Skeletal muscle tissue (tissue), 4 donors: ENCODE results near the gene ZNHIT2. TPM values are rescaled to one million over a fixed set of nuclear protein-coding genes. Genes with fewer than 3 reads are reported as not detected.
"Not testable (repeated sequence)": the region's sequence is repeated elsewhere in the genome, so short reads cannot be mapped to it uniquely, and the experiment has no call there.

Experiments used
- H3K27ac ChIP-seq: one replicate; pipeline ENCODE4 v1.7.0; 2013; ENCODE audit warnings: mild to moderate bottlenecking, low read depth, low read length, inconsistent platforms
- H3K27me3 ChIP-seq, 3 donors: one replicate each; pipeline ENCODE4 v1.7.0; 2013; ENCODE audit warnings: low read length in 3 of 3; ENCODE audit not compliant: control insufficient read depth in 3 of 3, insufficient read depth in 3 of 3
- H3K36me3 ChIP-seq, 3 donors: one replicate each; pipeline ENCODE4 v1.7.0; 2013; ENCODE audit warnings: low read length in 3 of 3; ENCODE audit not compliant: control insufficient read depth in 3 of 3, insufficient read depth in 3 of 3
- H3K4me1 ChIP-seq, 3 donors: one replicate each; pipeline ENCODE4 v1.7.0; 2013; ENCODE audit warnings: low read length in 3 of 3, mild to moderate bottlenecking in 3 of 3; ENCODE audit not compliant: control insufficient read depth in 3 of 3, insufficient read depth in 3 of 3
- H3K4me3 ChIP-seq, 3 donors: one replicate each; pipeline ENCODE4 v1.7.0; 2013; ENCODE audit warnings: low read length in 3 of 3
- H3K9ac ChIP-seq, 3 donors: one replicate each; pipeline ENCODE4 v1.7.0; 2013; ENCODE audit warnings: low read length in 3 of 3, mild to moderate bottlenecking in 3 of 3, moderate library complexity in 2 of 3, low read depth in 1 of 3
- H3K9me3 ChIP-seq, 3 donors: one replicate each; pipeline ENCODE4 v1.7.0; 2013; ENCODE audit warnings: low read length in 3 of 3; ENCODE audit not compliant: control insufficient read depth in 3 of 3
- total RNA-seq: library from RNA; depleted of rRNA; stranded (reverse); fragments of >200 nt; gene quantifications from one replicate; pipeline ENCODE4 v1.2.3, GENCODE V29; 2014
- donor health status: Osteomylitis.

Gene ZNHIT2
- total RNA-seq, 1 donor from 2014 or later: 4.2 TPM

DNA sequence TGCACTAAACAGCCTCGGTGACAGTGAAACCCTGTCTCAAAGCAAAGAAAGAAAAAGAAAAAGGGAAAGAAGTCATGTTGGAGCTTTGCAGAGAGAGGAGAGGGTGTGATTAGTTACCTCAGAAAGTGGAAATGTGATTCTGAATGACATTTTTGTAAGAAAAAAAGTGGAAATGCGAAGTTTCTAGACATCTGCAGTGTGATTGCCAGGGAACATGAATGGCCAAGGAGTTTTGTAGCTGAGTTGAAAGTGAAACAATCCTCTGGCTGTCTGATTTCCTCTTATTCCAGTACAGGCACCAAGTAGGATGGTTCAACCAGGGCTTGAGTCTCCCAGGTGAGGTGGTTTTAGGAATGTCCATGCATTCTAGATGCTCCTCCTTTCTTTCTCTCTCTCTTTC is 34.6 kb upstream of the ZNHIT2 start:
- Histone ChIP-seq H3K36me3 (no peaks in the 10 kb centered on the region), H3K9ac (no peak overlapping the region), H3K27me3 (no peaks in the 10 kb centered on the region), H3K27ac (no peak overlapping the region), H3K4me1 (peaks cover 12 to 19% (median 14%) of the 10 kb centered on the region in 3 donors), H3K4me3 (no peak overlapping the region), H3K9me3 (no peaks in the 10 kb centered on the region)

DNA sequence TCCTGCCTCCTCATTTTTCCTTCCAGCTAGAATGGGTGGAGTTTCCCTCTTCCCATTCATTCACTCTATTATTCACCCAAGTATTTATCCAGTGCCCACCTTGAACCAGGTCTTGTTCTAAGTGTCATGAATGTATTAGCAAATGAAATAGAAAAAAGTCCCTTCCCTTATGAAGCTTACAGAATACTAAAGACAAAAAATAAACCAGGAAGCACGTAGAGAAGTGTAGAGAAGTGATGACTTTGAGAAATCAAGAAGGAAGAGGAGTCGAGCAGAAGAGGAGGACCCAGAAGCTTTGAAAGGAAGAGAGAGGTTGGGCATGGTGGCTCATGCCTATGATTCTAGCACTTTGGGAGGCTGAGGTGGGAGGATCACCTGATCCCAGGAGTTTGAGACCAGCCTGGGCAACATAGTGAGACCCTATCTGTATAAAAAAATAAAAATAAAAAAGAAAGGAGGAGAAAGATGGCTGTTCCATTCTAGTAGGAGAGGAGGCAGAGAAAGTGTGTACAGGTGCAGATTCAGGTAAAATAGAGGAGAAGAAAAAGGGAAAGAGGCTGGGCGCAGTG is 33.9 kb upstream of the ZNHIT2 start:
- peak overlapping the region; percentile 85 for H3K27ac ChIP-seq
- no peaks in the 10 kb centered on the region for H3K9me3 ChIP-seq

DNA sequence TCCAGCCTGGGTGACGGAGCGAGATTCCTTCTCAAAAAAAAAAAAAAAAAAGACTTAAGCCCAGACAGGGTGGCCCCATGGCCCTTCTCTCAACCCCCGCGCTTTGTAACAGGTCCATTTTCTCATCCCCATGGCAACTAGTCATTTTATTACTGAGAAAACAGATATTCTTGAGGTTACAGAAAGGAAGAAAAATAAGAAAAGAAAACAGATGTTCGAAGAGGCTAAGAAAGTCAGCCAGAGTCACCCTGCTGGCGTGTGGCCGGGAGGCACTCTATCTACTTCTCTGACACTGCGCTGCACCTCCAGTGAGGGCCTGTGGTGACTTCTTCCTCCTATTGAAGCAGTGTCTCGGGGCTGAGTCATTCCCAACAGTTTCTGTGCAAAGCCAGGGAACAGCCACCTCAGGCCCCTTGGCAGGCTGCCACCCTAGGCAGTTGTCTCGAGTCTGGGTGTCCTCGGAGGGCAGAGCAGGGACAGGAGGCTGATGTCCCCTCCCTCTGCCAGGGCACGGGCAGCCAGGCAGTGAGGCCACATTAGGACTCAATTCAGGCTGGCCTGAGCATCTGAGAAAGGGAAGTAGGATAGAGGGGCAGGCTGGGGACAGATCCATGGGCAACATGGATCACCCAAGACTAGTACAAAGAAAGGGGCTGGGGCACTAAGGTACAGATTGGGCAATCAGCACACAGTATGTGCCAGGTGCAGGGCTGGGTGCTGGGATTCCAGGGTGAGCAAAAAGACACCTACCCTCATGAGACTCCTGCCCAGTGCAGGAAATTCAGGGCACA is 33.2 kb upstream of the ZNHIT2 start:
- no peaks in the 10 kb centered on the region for H3K27me3 ChIP-seq
- H3K9me3 ChIP-seq: no peaks in the 10 kb centered on the region
- peak overlapping the region; percentile 85 for H3K27ac ChIP-seq
- H3K9ac ChIP-seq: peak overlapping the region; percentile 62 to 80 (median 70)
- peak overlapping the region; percentile 7 to 47 (median 41) for H3K4me3 ChIP-seq
- H3K4me1 ChIP-seq: peaks cover 12 to 19% (median 14%) of the 10 kb centered on the region in 3 donors
- H3K36me3 ChIP-seq: no peaks in the 10 kb centered on the region

More for the DNA sequence above, 33.9 kb upstream of the ZNHIT2 start:
- H3K36me3 ChIP-seq: no peaks in the 10 kb centered on the region
- peaks cover 12 to 19% (median 14%) of the 10 kb centered on the region in 3 donors for H3K4me1 ChIP-seq
- no peak overlapping the region for H3K4me3 ChIP-seq
- no peaks in the 10 kb centered on the region for H3K27me3 ChIP-seq
- peak overlapping the region in 2 of 3 donors; percentile 70 to 80 for H3K9ac ChIP-seq

DNA sequence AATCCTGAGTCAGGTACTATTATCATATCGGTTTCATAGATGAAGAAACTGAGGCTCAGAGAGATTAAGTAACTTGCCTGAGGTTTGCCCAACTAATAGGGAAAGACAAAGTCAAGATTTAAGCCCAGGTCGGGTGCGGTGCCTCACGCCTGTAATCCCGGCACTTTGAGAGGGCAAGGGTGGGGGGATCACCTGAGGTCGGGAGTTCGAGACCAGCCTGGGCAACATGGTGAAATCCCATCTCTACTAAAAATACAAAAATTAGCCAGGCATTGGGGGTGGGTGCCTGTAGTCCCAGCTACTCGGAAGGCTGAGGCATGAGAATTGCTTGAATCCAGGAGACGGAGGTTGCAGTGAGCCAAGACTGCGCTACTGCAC is 32.6 kb upstream of the ZNHIT2 start:
- not testable (repeated sequence) for H3K4me3 ChIP-seq, H3K9me3 ChIP-seq, H3K36me3 ChIP-seq, H3K27me3 ChIP-seq
- Histone ChIP-seq H3K4me1 (peaks cover 12 to 19% (median 14%) of the 10 kb centered on the region in 3 donors), H3K9ac (peak overlapping the region in 2 of 3 donors; percentile 62 to 70), H3K27ac (peak overlapping the region; percentile 85)

DNA sequence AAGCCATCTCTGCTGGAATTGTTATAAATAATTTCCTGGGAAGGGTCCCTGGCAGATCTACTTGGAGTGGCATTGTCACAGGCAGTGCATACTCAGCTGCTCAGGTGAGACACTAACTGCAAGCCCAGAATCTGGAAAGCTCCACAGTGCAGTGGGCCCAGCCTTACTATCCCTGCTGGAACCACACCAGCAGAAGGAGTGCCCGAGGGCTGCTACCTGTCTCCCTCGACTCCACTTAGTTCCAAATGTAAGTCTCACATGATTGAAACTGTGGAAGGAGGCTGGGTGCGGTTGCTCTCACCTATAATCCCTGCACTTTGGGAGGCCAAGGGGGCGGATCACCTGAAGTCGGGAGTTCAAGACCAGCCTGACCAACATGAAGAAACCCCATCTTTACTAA is 31.2 kb upstream of the ZNHIT2 start:
- peaks cover 12 to 19% (median 14%) of the 10 kb centered on the region in 3 donors for H3K4me1 ChIP-seq
- H3K36me3 ChIP-seq: no peaks in the 10 kb centered on the region
- no peak overlapping the region for H3K9ac ChIP-seq

DNA sequence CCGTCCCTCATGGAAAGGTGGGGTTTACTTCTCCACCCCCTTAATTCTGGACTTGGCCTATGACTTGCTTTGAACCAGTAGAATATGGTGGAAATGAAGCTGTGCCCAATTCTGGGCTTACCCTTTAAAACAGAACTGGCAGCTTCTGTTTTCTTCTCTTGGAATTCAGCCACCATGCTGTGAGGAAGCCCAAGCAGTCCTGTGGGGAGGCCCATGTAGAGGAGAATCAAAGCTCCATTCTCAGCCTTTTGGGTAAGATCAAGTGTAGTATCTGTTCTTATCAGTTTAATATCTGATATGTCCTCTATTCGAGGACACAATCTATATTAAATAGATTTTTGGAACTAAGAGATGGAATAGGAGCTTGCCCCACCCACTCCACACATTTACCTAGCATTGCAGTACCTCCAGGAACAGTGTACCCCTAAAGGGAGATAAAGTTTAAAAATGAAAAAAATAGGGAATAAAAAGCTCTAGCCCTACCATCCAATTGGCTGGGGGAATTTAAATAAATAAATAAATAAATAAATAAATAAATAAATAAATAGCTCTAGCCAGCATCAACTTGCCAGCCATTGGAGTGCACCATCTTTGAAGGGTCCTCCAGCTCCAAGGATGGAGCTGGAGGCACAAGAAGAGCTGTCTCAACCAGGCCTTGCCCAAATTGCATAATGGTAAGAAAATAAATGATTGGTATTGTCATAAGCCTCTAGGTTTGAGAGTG is 30.0 kb upstream of the ZNHIT2 start:
- peaks cover 12 to 19% (median 14%) of the 10 kb centered on the region in 3 donors for H3K4me1 ChIP-seq
- H3K27me3 ChIP-seq: no peaks in the 10 kb centered on the region
- no peak overlapping the region for H3K27ac ChIP-seq
- no peak overlapping the region for H3K4me3 ChIP-seq
- no peak overlapping the region for H3K9ac ChIP-seq
- no peaks in the 10 kb centered on the region for H3K36me3 ChIP-seq
- no peaks in the 10 kb centered on the region for H3K9me3 ChIP-seq

More for the DNA sequence above, 31.2 kb upstream of the ZNHIT2 start:
- no peaks in the 10 kb centered on the region for H3K27me3 ChIP-seq
- no peaks in the 10 kb centered on the region for H3K9me3 ChIP-seq
- H3K27ac ChIP-seq: no peak overlapping the region
- H3K4me3 ChIP-seq: no peak overlapping the region

DNA sequence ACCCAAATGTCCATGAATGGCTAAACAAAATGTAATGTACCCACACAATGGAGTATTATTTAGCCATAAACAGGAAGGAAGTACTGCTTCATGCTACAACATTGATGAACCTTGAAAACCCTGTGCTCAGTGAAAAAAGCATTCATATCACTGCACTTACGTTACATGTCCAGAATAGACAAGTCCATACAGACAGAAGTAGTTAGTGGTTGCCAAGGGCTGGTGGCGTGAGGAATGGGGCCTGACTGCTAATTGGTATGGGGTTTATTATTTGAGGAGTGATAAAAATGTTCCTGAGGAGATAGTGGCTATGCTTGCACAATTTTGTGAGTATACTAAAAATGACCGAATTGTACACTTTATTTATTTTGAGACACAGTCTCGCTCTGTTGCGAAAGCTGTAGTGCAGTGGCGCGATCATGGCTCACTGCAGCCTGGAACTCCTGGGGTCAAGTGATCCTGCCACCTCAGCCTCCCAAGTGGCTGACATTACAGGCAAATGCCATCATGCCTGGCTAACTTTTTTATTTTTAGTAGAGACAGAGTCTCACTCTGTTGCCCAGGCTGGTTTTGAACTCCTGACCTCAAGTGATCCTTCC is 24.5 kb upstream of the ZNHIT2 start:
- H3K27ac ChIP-seq: no peak overlapping the region
- H3K27me3 ChIP-seq: no peaks in the 10 kb centered on the region
- H3K9ac ChIP-seq: no peak overlapping the region
- H3K36me3 ChIP-seq: peaks cover 0 to 2% (median 0%) of the 10 kb centered on the region in 3 donors
- no peak overlapping the region for H3K4me3 ChIP-seq
- no peaks in the 10 kb centered on the region for H3K9me3 ChIP-seq
- H3K4me1 ChIP-seq: peaks cover 0 to 6% (median 0%) of the 10 kb centered on the region in 3 donors

DNA sequence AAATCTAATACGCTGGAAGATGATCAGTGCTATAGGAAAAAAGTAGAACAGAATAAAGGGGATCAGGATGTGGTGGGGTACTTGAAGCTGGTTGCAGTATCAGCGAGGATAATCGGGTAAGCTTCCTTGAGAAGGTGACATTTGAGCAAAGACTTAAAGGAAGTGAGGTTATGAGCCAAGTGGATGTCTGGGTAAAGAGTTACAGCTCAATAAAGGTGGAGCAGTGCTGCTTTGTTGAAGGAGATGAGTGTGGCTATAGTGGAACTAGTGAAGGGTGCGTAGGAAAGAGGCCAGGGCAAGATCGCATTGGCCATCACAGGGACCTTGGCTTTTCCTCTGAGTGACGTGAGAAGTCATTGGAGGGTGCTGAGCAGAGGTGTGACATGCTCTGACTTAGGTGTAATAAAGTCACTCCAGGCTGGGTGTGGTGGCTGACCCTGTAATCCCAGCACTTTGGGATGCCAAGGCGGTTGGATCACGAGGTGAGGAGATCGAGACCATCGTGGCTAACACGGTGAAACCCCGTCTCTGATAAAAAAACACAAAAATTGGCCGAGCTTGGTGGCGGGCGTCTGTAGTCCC is 19.1 kb upstream of the ZNHIT2 start:
- Histone ChIP-seq H3K9ac (no peak overlapping the region), H3K27ac (no peak overlapping the region), H3K36me3 (peaks cover 15 to 18% (median 16%) of the 10 kb centered on the region in 3 donors), H3K27me3 (no peaks in the 10 kb centered on the region), H3K4me3 (no peak overlapping the region), H3K4me1 (peaks cover 32 to 42% (median 32%) of the 10 kb centered on the region in 3 donors), H3K9me3 (no peaks in the 10 kb centered on the region)

DNA sequence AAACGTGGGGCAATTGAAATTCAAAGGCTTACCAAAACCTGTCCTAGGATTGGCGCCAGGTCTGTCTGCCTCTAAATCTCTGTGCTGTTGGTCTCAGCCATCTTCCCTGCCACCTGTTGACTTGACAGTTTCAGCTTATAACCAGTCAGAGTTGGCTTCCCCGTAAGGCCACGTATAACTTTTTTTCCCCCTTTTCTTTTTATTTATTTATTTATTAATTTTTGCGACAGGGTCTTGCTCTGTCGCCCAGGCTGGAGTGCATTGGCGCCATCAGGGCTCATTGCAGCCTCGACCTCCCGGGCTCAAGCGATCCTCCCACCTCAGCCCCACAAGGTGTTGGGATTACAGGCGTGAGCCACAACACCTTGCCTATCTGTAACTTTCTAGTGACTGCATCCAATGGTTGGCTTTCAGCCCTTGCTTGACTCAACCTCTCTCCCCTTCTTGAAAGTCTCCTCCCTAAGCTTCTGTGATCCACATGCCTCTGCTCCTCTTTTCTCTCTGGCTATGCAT is 18.2 kb upstream of the ZNHIT2 start:
- Histone ChIP-seq H3K9ac (peak overlapping the region; percentile 99 to 100 (median 99)), H3K27me3 (no peaks in the 10 kb centered on the region), H3K4me3 (peak overlapping the region; percentile 93 to 98 (median 94)), H3K9me3 (no peaks in the 10 kb centered on the region), H3K36me3 (peaks cover 24 to 27% (median 25%) of the 10 kb centered on the region in 3 donors), H3K27ac (peak overlapping the region; percentile 100), H3K4me1 (peaks cover 35 to 51% (median 35%) of the 10 kb centered on the region in 3 donors)
